GM12801 (cell line): ENCODE data around the gene ANKRD55.

ENCODE experiments used
- TF ChIP-seq, protein P1 (sequence below): IDR thresholded peaks from one replicate; pipeline ENCODE4 v1.5.1; 2011; ENCODE audit warnings: control low read depth; ENCODE audit not compliant: insufficient read length; ENCODE audit errors: extremely low read depth

Gene ANKRD55

DNA sequence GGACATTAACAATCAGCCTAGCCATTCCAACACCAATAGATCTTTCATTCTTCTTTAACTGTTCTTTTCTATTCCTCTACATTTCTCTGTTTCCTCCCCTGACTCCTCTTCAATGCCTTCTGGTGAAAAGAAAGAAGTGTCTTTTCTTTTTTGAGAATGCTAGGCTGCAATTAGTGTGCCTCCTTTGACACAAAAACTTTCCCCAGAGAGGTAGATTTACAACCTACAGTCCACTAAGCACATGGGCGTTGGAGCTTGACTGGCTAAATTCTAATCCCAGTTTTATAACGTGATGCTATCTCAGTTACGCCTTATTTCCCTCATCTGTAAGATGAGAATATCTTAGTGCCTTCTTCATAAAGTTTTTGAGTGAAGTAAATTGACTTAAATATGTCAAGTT, 16.9 kb upstream of the ANKRD55 start:
- TF ChIP-seq, protein P1, sequence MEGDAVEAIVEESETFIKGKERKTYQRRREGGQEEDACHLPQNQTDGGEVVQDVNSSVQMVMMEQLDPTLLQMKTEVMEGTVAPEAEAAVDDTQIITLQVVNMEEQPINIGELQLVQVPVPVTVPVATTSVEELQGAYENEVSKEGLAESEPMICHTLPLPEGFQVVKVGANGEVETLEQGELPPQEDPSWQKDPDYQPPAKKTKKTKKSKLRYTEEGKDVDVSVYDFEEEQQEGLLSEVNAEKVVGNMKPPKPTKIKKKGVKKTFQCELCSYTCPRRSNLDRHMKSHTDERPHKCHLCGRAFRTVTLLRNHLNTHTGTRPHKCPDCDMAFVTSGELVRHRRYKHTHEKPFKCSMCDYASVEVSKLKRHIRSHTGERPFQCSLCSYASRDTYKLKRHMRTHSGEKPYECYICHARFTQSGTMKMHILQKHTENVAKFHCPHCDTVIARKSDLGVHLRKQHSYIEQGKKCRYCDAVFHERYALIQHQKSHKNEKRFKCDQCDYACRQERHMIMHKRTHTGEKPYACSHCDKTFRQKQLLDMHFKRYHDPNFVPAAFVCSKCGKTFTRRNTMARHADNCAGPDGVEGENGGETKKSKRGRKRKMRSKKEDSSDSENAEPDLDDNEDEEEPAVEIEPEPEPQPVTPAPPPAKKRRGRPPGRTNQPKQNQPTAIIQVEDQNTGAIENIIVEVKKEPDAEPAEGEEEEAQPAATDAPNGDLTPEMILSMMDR: no peak

DNA sequence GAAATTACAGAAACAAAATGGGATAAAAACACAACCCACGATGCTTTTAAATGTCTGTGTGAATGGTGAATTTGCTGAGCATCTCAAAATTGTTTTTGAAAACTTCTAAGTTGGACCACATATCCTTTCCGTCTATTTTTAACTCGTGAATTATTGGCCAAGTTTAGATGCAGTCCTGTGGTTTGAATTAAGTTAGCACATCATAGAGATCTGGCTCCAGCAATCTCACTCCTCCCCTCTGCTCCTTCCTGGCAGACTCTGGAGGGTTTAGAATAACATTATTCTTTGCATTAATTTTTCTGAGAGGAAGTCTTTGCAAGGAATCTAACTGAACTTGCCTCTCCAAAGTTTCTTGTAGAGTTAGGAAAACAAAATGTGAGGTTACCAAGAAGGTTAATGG, 14.5 kb upstream of the ANKRD55 start:
- TF ChIP-seq, protein P1: no peak

DNA sequence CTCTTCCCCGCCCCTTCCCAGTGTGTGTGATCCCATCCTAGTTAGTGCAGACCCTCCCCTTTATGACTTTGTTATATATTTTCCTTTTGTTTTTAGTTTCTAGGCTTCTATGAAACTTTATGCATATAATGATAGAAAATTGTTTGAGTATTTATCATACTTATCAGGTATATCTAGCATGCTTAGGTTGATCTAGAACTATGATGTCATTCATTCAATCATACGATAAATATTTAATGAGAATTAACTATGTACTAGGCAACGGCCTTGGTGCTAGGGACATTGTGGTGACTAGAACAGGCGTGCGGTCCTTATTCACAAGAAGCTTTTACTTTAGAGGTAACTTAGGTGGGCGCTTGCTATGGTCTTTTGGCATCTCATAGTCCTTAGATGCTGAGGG, 13.6 kb upstream of the ANKRD55 start:
- TF ChIP-seq, protein P1: no peak

DNA sequence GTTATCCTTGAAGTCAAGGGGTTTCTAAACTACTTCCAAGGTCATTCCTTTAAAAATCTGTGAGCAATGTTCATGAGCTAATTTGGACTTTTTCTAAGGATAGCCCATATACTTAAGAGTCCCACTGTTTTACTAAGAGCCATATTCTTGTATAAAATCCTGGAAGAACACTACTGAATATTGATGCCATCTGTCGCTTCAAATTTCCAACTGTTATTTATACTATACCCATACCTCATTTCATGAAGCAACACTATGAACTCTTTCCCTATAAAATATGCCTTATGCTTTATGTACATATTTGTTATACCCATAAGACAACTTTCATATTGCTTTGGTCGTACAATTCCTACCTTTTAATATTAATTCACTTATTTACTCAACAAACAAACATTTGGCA, 12.4 kb upstream of the ANKRD55 start:
- TF ChIP-seq, protein P1: no peak

DNA sequence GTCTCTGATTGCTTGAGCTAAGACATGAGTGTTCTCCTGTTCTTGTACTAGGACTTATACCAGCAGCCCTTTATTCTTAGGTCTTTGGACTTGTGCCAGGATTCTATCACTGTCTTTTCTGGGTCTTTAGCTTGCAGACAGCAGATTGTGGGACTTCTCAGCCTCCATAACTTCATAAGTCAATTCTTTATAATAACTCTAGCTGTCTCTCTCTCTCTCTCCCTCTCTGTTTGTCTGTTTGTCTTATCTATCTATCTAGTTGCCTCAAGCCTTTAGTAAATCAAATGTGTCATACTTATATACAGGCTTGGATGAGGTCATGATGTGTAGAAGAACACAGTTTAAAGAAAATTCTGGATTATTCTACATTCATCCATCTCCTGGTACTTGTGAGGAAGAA, 11.5 kb upstream of the ANKRD55 start:
- TF ChIP-seq, protein P1: no peak

DNA sequence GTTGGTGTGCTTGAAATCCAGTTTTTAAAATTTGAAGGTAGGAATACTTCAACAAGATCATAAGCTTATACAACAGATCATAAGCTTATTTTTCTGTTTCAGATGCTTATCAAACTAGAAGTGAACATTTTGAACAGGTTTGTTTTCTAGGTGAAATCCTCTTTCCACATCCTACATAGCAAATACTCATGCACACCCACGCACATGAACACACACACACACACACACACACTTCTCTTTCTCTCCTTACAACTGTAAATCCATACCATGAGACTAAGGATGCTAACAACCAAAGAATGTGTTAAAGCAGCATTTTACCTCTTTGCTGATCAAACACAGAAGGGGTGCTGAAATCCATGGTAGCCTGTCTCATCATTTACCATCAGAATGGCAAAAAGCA, 592 bp downstream of the ANKRD55 start:
- TF ChIP-seq, protein P1: no peak

DNA sequence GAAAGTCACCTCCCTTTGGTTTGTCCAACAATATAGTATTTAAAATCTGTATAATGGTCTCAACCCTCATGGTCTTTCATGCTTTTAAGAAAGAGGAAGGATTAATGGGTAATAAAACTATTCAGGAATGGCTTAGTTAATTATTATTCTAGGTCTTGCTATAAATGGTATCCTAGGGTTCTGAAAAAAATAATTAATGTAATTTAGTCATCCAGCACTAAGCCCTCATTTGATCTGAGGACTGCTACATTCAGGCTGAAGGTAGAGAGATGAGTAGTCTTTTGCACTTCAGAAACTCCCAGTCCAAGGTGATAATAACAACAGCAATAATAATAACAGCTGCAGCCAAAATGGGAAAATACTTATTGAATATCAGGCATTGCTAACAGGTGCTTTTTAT, 2.6 kb downstream of the ANKRD55 start:
- TF ChIP-seq, protein P1: no peak

DNA sequence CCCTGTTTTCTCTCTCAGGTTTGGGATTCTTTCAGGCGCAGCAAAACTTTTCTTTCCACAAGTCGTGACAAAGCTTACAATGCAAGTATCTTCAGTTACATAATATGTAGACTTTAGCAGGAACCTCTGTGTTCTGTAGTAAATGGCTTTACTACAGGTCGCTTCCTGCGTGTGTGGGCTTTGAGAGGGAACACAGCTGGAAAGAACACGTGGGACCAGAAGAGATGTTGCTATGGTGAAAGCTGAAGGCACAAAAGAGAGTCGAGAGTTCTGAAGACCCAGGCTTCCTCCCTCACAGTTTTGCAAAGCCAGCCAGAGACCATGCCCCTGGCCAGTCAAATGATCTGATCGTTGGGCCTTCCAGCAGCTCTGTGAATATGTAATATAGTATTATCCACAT, 4.0 kb downstream of the ANKRD55 start:
- TF ChIP-seq, protein P1: no peak
